T-cell (primary cell): Measurements from ENCODE around the gene HCFC1. TPM values are rescaled to one million over a fixed set of nuclear protein-coding genes. Genes with fewer than 3 reads are reported as not detected.

Experiments
- ATAC-seq, 4 experiments: fragments of 200-7000 bp in 3 of 4; fragments of 150-1000 bp in 1 of 4; cut with Tn5 transposase; replicated peaks in 1 of 4; 1 replicate in 3 of 4; 2 replicates in 1 of 4; pipeline ENCODE4 v1.10.0; 2021; ENCODE audit warnings: moderate library complexity in 3 of 4, mild to moderate bottlenecking in 2 of 4, moderate number of reproducible peaks in 1 of 4
- CTCF ChIA-PET, 2 donors: fragments of 300-600 bp; sonication (Branson Sonifier 250); formaldehyde crosslinking; loops; one replicate each; lab custom pipeline; 2022; ENCODE audit warnings: antibody characterized with exemption in 2 of 2; lab: Charles Lee
- POLR2A ChIA-PET, 2 donors: fragments of 300-600 bp; sonication (Branson Sonifier 250); formaldehyde crosslinking; loops; one replicate each; lab custom pipeline; 2022; ENCODE audit warnings: antibody characterized with exemption in 2 of 2; lab: Charles Lee
- DNase-seq, 35 experiments: peaks; one replicate each; pipeline versions ENCODE4 v3.0.0 to v3.0.0-alpha.2; 2013 to 2023
- H3K27ac ChIP-seq: one replicate; pipeline ENCODE4 v1.5.1; 2013; ENCODE audit warnings: low read length
- H3K27me3 ChIP-seq, 2 experiments: replicated peaks in 1 of 2; 1 replicate in 1 of 2; 2 replicates in 1 of 2; pipeline versions ENCODE4 v1.6.1 to v1.7.0; 2013; ENCODE audit warnings: low read length in 1 of 2, mixed read lengths in 1 of 2; ENCODE audit not compliant: control insufficient read depth in 2 of 2, insufficient read depth in 2 of 2; ENCODE audit errors: extremely low read depth in 1 of 2
- H3K36me3 ChIP-seq, 2 donors: 1 replicate in 1 of 2; 2 replicates in 1 of 2; pipeline versions ENCODE4 v1.6.1 to v1.7.0; 2013; ENCODE audit warnings: low read length in 1 of 2; ENCODE audit not compliant: control insufficient read depth in 2 of 2, insufficient read depth in 1 of 2; ENCODE audit errors: extremely low read depth in 1 of 2
- H3K4me1 ChIP-seq, 2 experiments: 1 replicate in 1 of 2; 2 replicates in 1 of 2; pipeline versions ENCODE4 v1.6.1 to v1.7.0; 2013; ENCODE audit warnings: low read length in 2 of 2, mixed read lengths in 1 of 2; ENCODE audit not compliant: insufficient read depth in 2 of 2, control insufficient read depth in 1 of 2; ENCODE audit errors: extremely low read depth in 1 of 2
- H3K4me3 ChIP-seq, 2 donors: 1 replicate in 1 of 2; 2 replicates in 1 of 2; pipeline versions ENCODE4 v1.5.1 to v1.7.0; 2013; ENCODE audit warnings: mild to moderate bottlenecking in 2 of 2, low read length in 1 of 2, moderate library complexity in 1 of 2; ENCODE audit not compliant: control insufficient read depth in 1 of 2; ENCODE audit errors: extremely low read depth in 1 of 2
- H3K9me3 ChIP-seq: 2 replicates; pipeline ENCODE4 v1.7.0; 2013
- H3K27ac Mint-ChIP-seq, 2 donors: one replicate each; pipeline ENCODE4 v1.8.0; 2020 to 2021; ENCODE audit warnings: mild to moderate bottlenecking in 2 of 2, mixed read lengths in 2 of 2
- H3K27me3 Mint-ChIP-seq, 2 donors: one replicate each; pipeline ENCODE4 v1.8.0; 2021 to 2022; ENCODE audit warnings: mixed read lengths in 2 of 2
- H3K36me3 Mint-ChIP-seq: one replicate; pipeline ENCODE4 v1.8.0; 2021; ENCODE audit warnings: mixed read lengths
- H3K4me1 Mint-ChIP-seq, 3 donors: one replicate each; pipeline ENCODE4 v1.8.0; 2020 to 2022; ENCODE audit warnings: mixed read lengths in 3 of 3, mild to moderate bottlenecking in 1 of 3
- H3K4me3 Mint-ChIP-seq, 3 donors: one replicate each; pipeline ENCODE4 v1.8.0; 2020 to 2022; ENCODE audit warnings: mild to moderate bottlenecking in 3 of 3, mixed read lengths in 3 of 3, moderate library complexity in 3 of 3
- H3K9me3 Mint-ChIP-seq, 3 donors: one replicate each; pipeline ENCODE4 v1.8.0; 2020 to 2022; ENCODE audit warnings: mixed read lengths in 3 of 3
- WGBS: methylation state at CpG from one replicate; pipeline ENCODE4 v1.1.5; 2013; ENCODE audit warnings: missing lambda C conversion rate; ENCODE audit not compliant: insufficient coverage; 5-methylcytosine and 5-hydroxymethylcytosine counted together
- total RNA-seq, 35 experiments: library from RNA in 6 of 35; stranded (reverse) in 6 of 35; fragments of 120-200 nt in 1 of 35; gene quantifications; one replicate each; pipeline versions ENCODE4 v1.2.1 to v1.2.4 and lab custom pipeline; 2013 to 2026

HCFC1 gene
- total RNA-seq, result 10 to 100 TPM; 67.1 to 73.4 (median 69.2) TPM
- 32.9 TPM for total RNA-seq (2013)
- 71.9 to 232 (median 128) reads per million in 29 experiments for total RNA-seq (lab: John Stamatoyannopoulos, UW)

- Histone ChIP-seq H3K27me3 (no peaks in the 10 kb centered on the region), H3K36me3 (no peaks in the 10 kb centered on the region), H3K27ac (peak within 1 kb of the TSS; percentile 99), H3K4me1 (peaks cover 6 to 50% of the 10 kb centered on the region in 2 experiments), H3K9me3 (no peaks in the 10 kb centered on the region), H3K4me3 (peak within 1 kb of the TSS; percentile 97 to 99)
- Mint-ChIP-seq H3K4me3 (peak within 1 kb of the TSS; percentile 88 to 100 (median 100)), H3K36me3 (no peaks in the 10 kb centered on the region), H3K4me1 (peaks cover 44 to 52% (median 46%) of the 10 kb centered on the region in 3 donors), H3K27ac (peak within 1 kb of the TSS; percentile 100), H3K27me3 (no peaks in the 10 kb centered on the region), H3K9me3 (no peaks in the 10 kb centered on the region)
- ATAC-seq, result peak; percentile 49 to 56 (median 52)
- CTCF ChIA-PET, result interaction anchor here in 1 of 2 donors (1.4 kb wide), 2 partner anchors 9 to 43 kb away, joined by 4 to 6 read pairs; no protein-coding TSS in a partner anchor
- WGBS, result under 1% methylated on average over 78 of the region's 96 CpGs
- DNase-seq, result peak; percentile 84 to 95 (median 89)
- POLR2A ChIA-PET, result interaction anchor here in 1 of 2 donors (0.7 kb wide), 2 partner anchors 250 to 582 kb away, joined by 3 read pairs; no protein-coding TSS in a partner anchor
Measured at GRCh38 chrX:153971450-153972367, at the start of gene HCFC1. HCFC1 (minus strand) TSS chrX:153971818; CDS start chrX:153970840, 978 bp downstream.

GRCh38 chrX:154021131-154021611, 49.6 kb upstream of the HCFC1 start:
- Histone ChIP-seq H3K36me3 (peaks cover 2 to 17% of the 10 kb centered on the region in 2 donors), H3K4me3 (no peak overlapping the region), H3K27me3 (no peaks in the 10 kb centered on the region), H3K27ac (no peak overlapping the region), H3K4me1 (peaks cover 0 to 37% of the 10 kb centered on the region in 2 experiments), H3K9me3 (no peaks in the 10 kb centered on the region)
- Mint-ChIP-seq H3K27ac (no peak overlapping the region), H3K4me1 (peaks cover 5 to 15% (median 15%) of the 10 kb centered on the region in 3 donors), H3K36me3 (no peaks in the 10 kb centered on the region), H3K9me3 (no peaks in the 10 kb centered on the region), H3K27me3 (peaks cover 0 to 4% of the 10 kb centered on the region in 2 donors), H3K4me3 (no peak overlapping the region)
- ChIA-PET CTCF (no interaction called here), POLR2A (interaction anchor here in 1 of 2 donors (0.5 kb wide), 1 partner anchor 69 kb away, joined by 3 read pairs; no protein-coding TSS in a partner anchor)
- ATAC-seq (no peak), DNase-seq (no peak)
- 58% methylated on average over 6 of the region's 11 CpGs for WGBS

GRCh38 chrX:154020536-154021115, 49.0 kb upstream of the HCFC1 start:
- Histone ChIP-seq H3K9me3 (no peaks in the 10 kb centered on the region), H3K4me1 (peaks cover 0 to 42% of the 10 kb centered on the region in 2 experiments), H3K36me3 (peaks cover 2 to 22% of the 10 kb centered on the region in 2 donors), H3K27ac (peak overlapping the region; percentile 74), H3K27me3 (no peaks in the 10 kb centered on the region), H3K4me3 (peak overlapping the region; percentile 11 to 54)
- no peaks in the 10 kb centered on the region for H3K9me3 Mint-ChIP-seq
- H3K4me1 Mint-ChIP-seq, result peaks cover 5 to 19% (median 19%) of the 10 kb centered on the region in 3 donors
- H3K36me3 Mint-ChIP-seq, result peaks cover 3% of the 10 kb centered on the region
- ChIA-PET CTCF (interaction anchor here in 1 of 2 donors (0.6 kb wide), 1 partner anchor 20 kb away, joined by 3 read pairs; no protein-coding TSS in a partner anchor), POLR2A (interaction anchor here in 1 of 2 donors (0.5 kb wide), 1 partner anchor 69 kb away, joined by 3 read pairs; no protein-coding TSS in a partner anchor)
- DNase-seq (no peak), ATAC-seq (no peak)
- H3K27me3 Mint-ChIP-seq, result peaks cover 0 to 8% of the 10 kb centered on the region in 2 donors
- peak overlapping the region; percentile 80 to 88 (median 87) for H3K4me3 Mint-ChIP-seq
- 12% methylated on average over 5 of the region's 9 CpGs for WGBS
- peak overlapping the region; percentile 92 to 94 for H3K27ac Mint-ChIP-seq

- H3K27ac ChIP-seq, result peak within 1 kb of the TSS; percentile 74
- peaks cover 2 to 20% of the 10 kb centered on the region in 2 donors for H3K36me3 ChIP-seq
- ATAC-seq (peak; percentile 80 to 83 (median 81)), DNase-seq (peak in 25 of 35 experiments; percentile 13 to 70 (median 26))
- H3K36me3 Mint-ChIP-seq, result peaks cover 3% of the 10 kb centered on the region
- H3K27me3 ChIP-seq, result no peaks in the 10 kb centered on the region
- H3K9me3 ChIP-seq, result no peaks in the 10 kb centered on the region
- peak within 1 kb of the TSS; percentile 80 to 88 (median 87) for H3K4me3 Mint-ChIP-seq
- H3K9me3 Mint-ChIP-seq, result no peaks in the 10 kb centered on the region
- H3K4me1 Mint-ChIP-seq, result peaks cover 5 to 23% (median 22%) of the 10 kb centered on the region in 3 donors
- WGBS, result 0% methylated on average over 71 of the region's 99 CpGs
- ChIA-PET CTCF (interaction anchor here (0.5 to 0.8 kb wide), 3 partner anchors 20 to 116 kb away, joined by 3 to 11 read pairs (median 3); no protein-coding TSS in a partner anchor), POLR2A (no interaction called here)
- H3K4me1 ChIP-seq, result peaks cover 0 to 46% of the 10 kb centered on the region in 2 experiments
- peak within 1 kb of the TSS; percentile 92 to 94 for H3K27ac Mint-ChIP-seq
- H3K4me3 ChIP-seq, result peak within 1 kb of the TSS; percentile 49 to 55
- H3K27me3 Mint-ChIP-seq, result peaks cover 0 to 8% of the 10 kb centered on the region in 2 donors
Measured at GRCh38 chrX:154019633-154020528, 48.3 kb upstream of the HCFC1 start, which contains the start of gene IRAK1. IRAK1 (minus strand) TSS chrX:154019902; CDS start chrX:154019812, 90 bp downstream.

GRCh38 chrX:154019061-154019621, 47.5 kb upstream of the HCFC1 start:
- Mint-ChIP-seq H3K4me1 (peaks cover 5 to 27% (median 26%) of the 10 kb centered on the region in 3 donors), H3K27ac (peak overlapping the region; percentile 89 to 93), H3K4me3 (peak overlapping the region; percentile 77 to 84 (median 84)), H3K27me3 (peaks cover 0 to 8% of the 10 kb centered on the region in 2 donors), H3K9me3 (no peaks in the 10 kb centered on the region), H3K36me3 (peaks cover 3% of the 10 kb centered on the region)
- peak overlapping the region; percentile 49 to 55 for H3K4me3 ChIP-seq
- H3K27me3 ChIP-seq, result no peaks in the 10 kb centered on the region
- peaks cover 2 to 20% of the 10 kb centered on the region in 2 donors for H3K36me3 ChIP-seq
- ATAC-seq (peak; percentile 9 to 22 (median 16)), DNase-seq (peak in 4 of 35 experiments; percentile 10 to 33 (median 16))
- H3K9me3 ChIP-seq, result no peaks in the 10 kb centered on the region
- H3K27ac ChIP-seq, result peak overlapping the region; percentile 68
- CTCF ChIA-PET, result interaction anchor here in 1 of 2 donors (0.8 kb wide), 1 partner anchor 116 kb away, joined by 3 read pairs; no protein-coding TSS in a partner anchor
- WGBS, result 0% methylated on average over 34 of the region's 45 CpGs
- H3K4me1 ChIP-seq, result peaks cover 0 to 46% of the 10 kb centered on the region in 2 experiments
- POLR2A ChIA-PET, result no interaction called here
